Esophagus squamous epithelium (tissue), 4 donors: ENCODE results near the gene KLHL29.

Experiments
- CTCF ChIP-seq, 6 experiments: fragments of 450-650 bp in 4 of 6; fragments of 200-600 bp in 2 of 6; sonication (generic) in 2 of 6; IDR thresholded peaks; one replicate each; pipeline ENCODE4 v1.5.1; 2016 to 2019; ENCODE audit warnings: antibody characterized with exemption in 6 of 6, mild to moderate bottlenecking in 4 of 6, moderate library complexity in 4 of 6
- POLR2A ChIP-seq, 4 donors: fragments of 450-650 bp; IDR thresholded peaks; one replicate each; pipeline ENCODE4 v1.6.1; 2017; ENCODE audit warnings: antibody characterized with exemption in 4 of 4, mild to moderate bottlenecking in 4 of 4, moderate library complexity in 3 of 4

- no peak for TF ChIP-seq CTCF (IDR thresholded peaks at IDR 0.05)
- TF ChIP-seq POLR2A (IDR thresholded peaks at IDR 0.05), result no peak
These were observed 168.6 kb downstream of the KLHL29 start for GRCh38 chr2:23553561-23553960.
